ENCODE data around the gene AFF3.

The AFF3 gene

GRCh38 chr2:99834426-99834825 is 308.0 kb downstream of the AFF3 start:
- no peaks in the 10 kb centered on the region for H3K4me1 ChIP-seq (ENCODE audit: control insufficient read depth, insufficient read depth, low read depth, low read length)
- no peak overlapping the region for H4K8ac ChIP-seq (ENCODE audit: low read length)
- 51% methylated on average over 5 of the region's 6 CpGs for WGBS
- H3K14ac ChIP-seq (ENCODE audit: low read length in 2 of 2): no peak overlapping the region
- H2BK15ac ChIP-seq (ENCODE audit: low read depth, poor library complexity, severe bottlenecking): no peak overlapping the region
- H3K36me3 ChIP-seq (ENCODE audit: control insufficient read depth in 1 of 2, insufficient read depth in 2 of 2, low read depth in 1 of 2, low read length in 2 of 2): peaks cover 0 to 19% of the 10 kb centered on the region in 2 experiments
- H3K4me3 ChIP-seq (ENCODE audit: insufficient read depth in 1 of 2, low read depth in 1 of 2, low read length in 2 of 2): no peak overlapping the region
- H3K23ac ChIP-seq (ENCODE audit: low read length in 2 of 2): no peak overlapping the region
- H2AK5ac ChIP-seq (ENCODE audit: low read length, severe bottlenecking): no peak overlapping the region
- H3K27ac ChIP-seq (ENCODE audit: low read length, poor library complexity, severe bottlenecking): no peak overlapping the region
- H3K4me2 ChIP-seq (ENCODE audit: low read length, poor library complexity, severe bottlenecking): no peak overlapping the region
- H3K18ac ChIP-seq (ENCODE audit: low read depth in 1 of 2, low read length in 2 of 2): peak overlapping the region in 1 of 2 experiments; percentile 1
- no peak overlapping the region for H3K9ac ChIP-seq (ENCODE audit: low read length)
- H3K4ac ChIP-seq (ENCODE audit: low read depth in 1 of 2, low read length in 2 of 2): no peak overlapping the region
- no peaks in the 10 kb centered on the region for H3K9me3 ChIP-seq (ENCODE audit: control insufficient read depth, low read length)
- peak overlapping the region; percentile 4 for H4K91ac ChIP-seq (ENCODE audit: low read length)
- DNase-seq: peak; percentile 48
- H2BK12ac ChIP-seq (ENCODE audit: low read length in 2 of 2): no peak overlapping the region
- H2AFZ ChIP-seq (ENCODE audit: low read depth, low read length): no peak overlapping the region
- H3K79me1 ChIP-seq (replicated peaks; ENCODE audit: low read length, poor library complexity, severe bottlenecking): peaks cover 35% of the 10 kb centered on the region
- H3K27me3 ChIP-seq (ENCODE audit: control insufficient read depth in 1 of 2, insufficient read depth in 1 of 2, low read length in 2 of 2): peaks cover 0 to 35% of the 10 kb centered on the region in 2 experiments
- H2BK5ac ChIP-seq (ENCODE audit: low read depth, low read length, poor library complexity, severe bottlenecking): no peak overlapping the region
- no peak overlapping the region for H2BK120ac ChIP-seq (ENCODE audit: low read depth, low read length)

- no peak overlapping the region for H3K27ac ChIP-seq (ENCODE audit: low read length, poor library complexity, severe bottlenecking)
- H3K4me1 ChIP-seq (ENCODE audit: control insufficient read depth, insufficient read depth, low read depth, low read length): no peaks in the 10 kb centered on the region
- H4K8ac ChIP-seq (ENCODE audit: low read length): no peak overlapping the region
- H4K91ac ChIP-seq (ENCODE audit: low read length): no peak overlapping the region
- H3K9ac ChIP-seq (ENCODE audit: low read length): no peak overlapping the region
- no peak for DNase-seq
- H3K14ac ChIP-seq (ENCODE audit: low read length in 2 of 2): no peak overlapping the region
- H2BK12ac ChIP-seq (ENCODE audit: low read length in 2 of 2): no peak overlapping the region
- no peak overlapping the region for H3K18ac ChIP-seq (ENCODE audit: low read depth in 1 of 2, low read length in 2 of 2)
- no peak overlapping the region for H2BK120ac ChIP-seq (ENCODE audit: low read depth, low read length)
- no peak overlapping the region for H3K4me3 ChIP-seq (ENCODE audit: insufficient read depth in 1 of 2, low read depth in 1 of 2, low read length in 2 of 2)
- peaks cover 0 to 19% of the 10 kb centered on the region in 2 experiments for H3K36me3 ChIP-seq (ENCODE audit: control insufficient read depth in 1 of 2, insufficient read depth in 2 of 2, low read depth in 1 of 2, low read length in 2 of 2)
- 67% methylated on average over 4 of the region's 8 CpGs for WGBS
- H2BK15ac ChIP-seq (ENCODE audit: low read depth, poor library complexity, severe bottlenecking): no peak overlapping the region
- H3K4me2 ChIP-seq (ENCODE audit: low read length, poor library complexity, severe bottlenecking): no peak overlapping the region
- no peak overlapping the region for H2BK5ac ChIP-seq (ENCODE audit: low read depth, low read length, poor library complexity, severe bottlenecking)
- no peak overlapping the region for H3K4ac ChIP-seq (ENCODE audit: low read depth in 1 of 2, low read length in 2 of 2)
- H3K9me3 ChIP-seq (ENCODE audit: control insufficient read depth, low read length): no peaks in the 10 kb centered on the region
- H3K23ac ChIP-seq (ENCODE audit: low read length in 2 of 2): no peak overlapping the region
- peaks cover 33% of the 10 kb centered on the region for H3K79me1 ChIP-seq (replicated peaks; ENCODE audit: low read length, poor library complexity, severe bottlenecking)
- H2AFZ ChIP-seq (ENCODE audit: low read depth, low read length): no peak overlapping the region
- H2AK5ac ChIP-seq (ENCODE audit: low read length, severe bottlenecking): no peak overlapping the region
- peaks cover 0 to 35% of the 10 kb centered on the region in 2 experiments for H3K27me3 ChIP-seq (ENCODE audit: control insufficient read depth in 1 of 2, insufficient read depth in 1 of 2, low read length in 2 of 2)
These were observed 308.7 kb downstream of the AFF3 start for GRCh38 chr2:99833586-99834201.

GRCh38 chr2:99832926-99833325 is 309.5 kb downstream of the AFF3 start:
- H3K9ac ChIP-seq (ENCODE audit: low read length): no peak overlapping the region
- H2BK12ac ChIP-seq (ENCODE audit: low read length in 2 of 2): no peak overlapping the region
- 100% methylated on average over 1 of the region's 1 CpG for WGBS
- H2BK15ac ChIP-seq (ENCODE audit: low read depth, poor library complexity, severe bottlenecking): no peak overlapping the region
- H3K4ac ChIP-seq (ENCODE audit: low read depth in 1 of 2, low read length in 2 of 2): no peak overlapping the region
- H3K4me2 ChIP-seq (ENCODE audit: low read length, poor library complexity, severe bottlenecking): no peak overlapping the region
- H3K18ac ChIP-seq (ENCODE audit: low read depth in 1 of 2, low read length in 2 of 2): no peak overlapping the region
- no peak overlapping the region for H3K27ac ChIP-seq (ENCODE audit: low read length, poor library complexity, severe bottlenecking)
- H3K9me3 ChIP-seq (ENCODE audit: control insufficient read depth, low read length): no peaks in the 10 kb centered on the region
- H3K27me3 ChIP-seq (ENCODE audit: control insufficient read depth in 1 of 2, insufficient read depth in 1 of 2, low read length in 2 of 2): peaks cover 0 to 37% of the 10 kb centered on the region in 2 experiments
- no peak overlapping the region for H2AFZ ChIP-seq (ENCODE audit: low read depth, low read length)
- H3K23ac ChIP-seq (ENCODE audit: low read length in 2 of 2): no peak overlapping the region
- no peak overlapping the region for H2AK5ac ChIP-seq (ENCODE audit: low read length, severe bottlenecking)
- H4K8ac ChIP-seq (ENCODE audit: low read length): no peak overlapping the region
- H4K91ac ChIP-seq (ENCODE audit: low read length): no peak overlapping the region
- H3K14ac ChIP-seq (ENCODE audit: low read length in 2 of 2): no peak overlapping the region
- no peak overlapping the region for H2BK120ac ChIP-seq (ENCODE audit: low read depth, low read length)
- H3K4me1 ChIP-seq (ENCODE audit: control insufficient read depth, insufficient read depth, low read depth, low read length): peaks cover 3% of the 10 kb centered on the region
- H2BK5ac ChIP-seq (ENCODE audit: low read depth, low read length, poor library complexity, severe bottlenecking): no peak overlapping the region
- H3K36me3 ChIP-seq (ENCODE audit: control insufficient read depth in 1 of 2, insufficient read depth in 2 of 2, low read depth in 1 of 2, low read length in 2 of 2): peaks cover 0 to 20% of the 10 kb centered on the region in 2 experiments
- no peak overlapping the region for H3K4me3 ChIP-seq (ENCODE audit: insufficient read depth in 1 of 2, low read depth in 1 of 2, low read length in 2 of 2)
- H3K79me1 ChIP-seq (replicated peaks; ENCODE audit: low read length, poor library complexity, severe bottlenecking): peaks cover 32% of the 10 kb centered on the region
- DNase-seq: no peak

GRCh38 chr2:99831772-99832171 is 310.6 kb downstream of the AFF3 start:
- 97% methylated on average over 7 of the region's 7 CpGs for WGBS
- Histone ChIP-seq H2BK5ac (ENCODE audit: low read depth, low read length, poor library complexity, severe bottlenecking) (no peak overlapping the region), H4K91ac (ENCODE audit: low read length) (no peak overlapping the region), H3K23ac (ENCODE audit: low read length in 2 of 2) (no peak overlapping the region), H2AFZ (ENCODE audit: low read depth, low read length) (no peak overlapping the region), H3K9me3 (ENCODE audit: control insufficient read depth, low read length) (no peaks in the 10 kb centered on the region), H3K4ac (ENCODE audit: low read depth in 1 of 2, low read length in 2 of 2) (peak overlapping the region in 1 of 2 experiments; percentile 4), H3K27ac (ENCODE audit: low read length, poor library complexity, severe bottlenecking) (no peak overlapping the region), H3K79me1 (replicated peaks; ENCODE audit: low read length, poor library complexity, severe bottlenecking) (peaks cover 37% of the 10 kb centered on the region), H3K4me2 (ENCODE audit: low read length, poor library complexity, severe bottlenecking) (no peak overlapping the region), H2AK5ac (ENCODE audit: low read length, severe bottlenecking) (no peak overlapping the region), H2BK15ac (ENCODE audit: low read depth, poor library complexity, severe bottlenecking) (no peak overlapping the region), H3K4me3 (ENCODE audit: insufficient read depth in 1 of 2, low read depth in 1 of 2, low read length in 2 of 2) (no peak overlapping the region), H3K27me3 (ENCODE audit: control insufficient read depth in 1 of 2, insufficient read depth in 1 of 2, low read length in 2 of 2) (peaks cover 0 to 37% of the 10 kb centered on the region in 2 experiments), H3K9ac (ENCODE audit: low read length) (no peak overlapping the region), H3K14ac (ENCODE audit: low read length in 2 of 2) (no peak overlapping the region), H2BK12ac (ENCODE audit: low read length in 2 of 2) (no peak overlapping the region), H2BK120ac (ENCODE audit: low read depth, low read length) (no peak overlapping the region), H3K18ac (ENCODE audit: low read depth in 1 of 2, low read length in 2 of 2) (peak overlapping the region in 1 of 2 experiments; percentile 42), H3K4me1 (ENCODE audit: control insufficient read depth, insufficient read depth, low read depth, low read length) (peaks cover 5% of the 10 kb centered on the region), H4K8ac (ENCODE audit: low read length) (no peak overlapping the region), H3K36me3 (ENCODE audit: control insufficient read depth in 1 of 2, insufficient read depth in 2 of 2, low read depth in 1 of 2, low read length in 2 of 2) (peaks cover 0 to 23% of the 10 kb centered on the region in 2 experiments)
- no peak for DNase-seq

Measured in mesenchymal stem cell (in vitro differentiated cells and primary cell).